AG04449 (cell line): ENCODE measurements around the gene PDE11A.
A peak's percentile ranks its signal among the peaks of the same experiment; 100 is the strongest.

Experiments
- CTCF ChIA-PET: fragments of 350-600 bp; formaldehyde crosslinking; extraction: SDS; loops from one replicate; lab custom pipeline; 2021; ENCODE audit warnings: antibody characterized with exemption; lab: Yijun Ruan, JAX
- POLR2A ChIA-PET: fragments of 400-600, 350-600 bp; formaldehyde crosslinking; extraction: SDS; loops from one replicate; lab custom pipeline; 2020; ENCODE audit warnings: antibody characterized with exemption, inconsistent platforms; lab: Yijun Ruan, JAX
- DNase-seq: peaks from one replicate; pipeline ENCODE4 v3.0.0-alpha.2; 2010; ENCODE audit warnings: low read depth, low spot score
- H3K4me3 ChIP-seq: 2 replicates; pipeline ENCODE4 v1.5.1; 2011; ENCODE audit warnings: low read depth, mild to moderate bottlenecking, control low read depth, low read length
- CTCF ChIP-seq: IDR thresholded peaks from one replicate; pipeline ENCODE4 v1.5.1; 2011; ENCODE audit warnings: mild to moderate bottlenecking, moderate library complexity, low read length, control low read depth, inconsistent platforms; ENCODE audit not compliant: insufficient read depth; ENCODE audit errors: missing control alignments

PDE11A gene

GRCh38 chr2:177817300-177817699 is 255.3 kb downstream of the PDE11A start:
- DNase-seq = no peak
- ChIA-PET POLR2A (no interaction called here), CTCF (no interaction called here)
- no peak overlapping the region for H3K4me3 ChIP-seq
- TF ChIP-seq CTCF = no peak

GRCh38 chr2:177816766-177817165 is 255.8 kb downstream of the PDE11A start:
- POLR2A ChIA-PET = no interaction called here
- DNase-seq = no peak

GRCh38 chr2:177812713-177813396 is 259.7 kb downstream of the PDE11A start:
- no peak for TF ChIP-seq CTCF
- DNase-seq = no peak
- H3K4me3 ChIP-seq = no peak overlapping the region
- ChIA-PET POLR2A (no interaction called here), CTCF (interaction anchor here (1.5 kb wide), 1 partner anchor 12 kb away, joined by 3 read pairs; no protein-coding TSS in a partner anchor)

More at GRCh38 chr2:177816766-177817165, 255.8 kb downstream of the PDE11A start:
- CTCF ChIA-PET = no interaction called here
- TF ChIP-seq CTCF = no peak
- H3K4me3 ChIP-seq = no peak overlapping the region

- no peak for TF ChIP-seq CTCF
- POLR2A ChIA-PET = no interaction called here
- DNase-seq = no peak
- H3K4me3 ChIP-seq = no peak overlapping the region
- CTCF ChIA-PET = no interaction called here
These were observed 261.7 kb downstream of the PDE11A start for GRCh38 chr2:177810906-177811305.

GRCh38 chr2:177808984-177809809 is 263.4 kb downstream of the PDE11A start:
- DNase-seq = no peak
- CTCF ChIA-PET = interaction anchor here (1.0 kb wide), 1 partner anchor 10 kb away, joined by 4 read pairs; no protein-coding TSS in a partner anchor
- TF ChIP-seq CTCF = no peak
- POLR2A ChIA-PET = no interaction called here
- no peak overlapping the region for H3K4me3 ChIP-seq

- ChIA-PET POLR2A (no interaction called here), CTCF (no interaction called here)
- peak; percentile 12 for DNase-seq
- no peak for TF ChIP-seq CTCF
- H3K4me3 ChIP-seq = no peak overlapping the region
These were observed 266.6 kb downstream of the PDE11A start for GRCh38 chr2:177806025-177806424.
